Measurements from ENCODE around the gene ALPI.

DNA sequence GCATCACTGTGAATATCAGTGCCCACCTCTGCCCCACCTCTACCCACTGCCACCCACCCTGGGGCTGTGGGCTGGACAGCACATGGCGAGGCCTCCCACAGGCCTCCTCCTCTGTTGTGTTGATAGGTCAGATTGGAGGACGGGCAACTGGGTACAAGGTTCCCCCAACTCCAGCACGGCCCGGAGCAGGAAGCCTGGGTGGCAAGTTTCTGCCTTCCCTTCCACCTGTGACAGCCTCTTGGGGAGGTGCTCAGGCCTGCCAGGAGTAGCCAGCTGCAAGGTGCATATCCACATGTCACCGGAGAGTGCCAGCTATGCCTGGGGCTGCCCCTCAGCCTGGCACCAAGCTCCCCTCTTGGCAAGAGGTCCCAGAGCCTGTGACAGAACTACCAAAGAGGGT is 38.6 kb downstream of the ALPI start:
- TF ChIP-seq POLR2A (IDR thresholded peaks at IDR 0.05; ENCODE audit: low read depth, low read length) (no peak), EZH2 (IDR thresholded peaks at IDR 0.05; ENCODE audit: borderline replicate concordance, low read depth, low read length, severe bottlenecking) (no peak), POLR2AphosphoS5 (IDR thresholded peaks at IDR 0.05; ENCODE audit: insufficient read depth, low read depth, low read length) (no peak), MYC (IDR thresholded peaks at IDR 0.05; ENCODE audit: low read depth, low read length) (no peak), FOS (IDR thresholded peaks at IDR 0.05; ENCODE audit: borderline replicate concordance, insufficient read depth, low read length) (no peak), JUN (IDR thresholded peaks at IDR 0.05; ENCODE audit: borderline replicate concordance, insufficient read depth, insufficient read length, low read depth) (no peak)
- TF ChIP-seq, protein P1, sequence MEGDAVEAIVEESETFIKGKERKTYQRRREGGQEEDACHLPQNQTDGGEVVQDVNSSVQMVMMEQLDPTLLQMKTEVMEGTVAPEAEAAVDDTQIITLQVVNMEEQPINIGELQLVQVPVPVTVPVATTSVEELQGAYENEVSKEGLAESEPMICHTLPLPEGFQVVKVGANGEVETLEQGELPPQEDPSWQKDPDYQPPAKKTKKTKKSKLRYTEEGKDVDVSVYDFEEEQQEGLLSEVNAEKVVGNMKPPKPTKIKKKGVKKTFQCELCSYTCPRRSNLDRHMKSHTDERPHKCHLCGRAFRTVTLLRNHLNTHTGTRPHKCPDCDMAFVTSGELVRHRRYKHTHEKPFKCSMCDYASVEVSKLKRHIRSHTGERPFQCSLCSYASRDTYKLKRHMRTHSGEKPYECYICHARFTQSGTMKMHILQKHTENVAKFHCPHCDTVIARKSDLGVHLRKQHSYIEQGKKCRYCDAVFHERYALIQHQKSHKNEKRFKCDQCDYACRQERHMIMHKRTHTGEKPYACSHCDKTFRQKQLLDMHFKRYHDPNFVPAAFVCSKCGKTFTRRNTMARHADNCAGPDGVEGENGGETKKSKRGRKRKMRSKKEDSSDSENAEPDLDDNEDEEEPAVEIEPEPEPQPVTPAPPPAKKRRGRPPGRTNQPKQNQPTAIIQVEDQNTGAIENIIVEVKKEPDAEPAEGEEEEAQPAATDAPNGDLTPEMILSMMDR (IDR thresholded peaks at IDR 0.05; ENCODE audit: extremely low read depth in 1 of 2, insufficient read depth in 1 of 2, low read depth in 1 of 2, low read length in 2 of 2), result no peak
- TF ChIP-seq, protein P2, sequence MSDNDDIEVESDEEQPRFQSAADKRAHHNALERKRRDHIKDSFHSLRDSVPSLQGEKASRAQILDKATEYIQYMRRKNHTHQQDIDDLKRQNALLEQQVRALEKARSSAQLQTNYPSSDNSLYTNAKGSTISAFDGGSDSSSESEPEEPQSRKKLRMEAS (IDR thresholded peaks at IDR 0.05; ENCODE audit: insufficient read depth, insufficient read length), result no peak

Data from endothelial cell of umbilical vein (primary cell).